Stimulated activated naive CD8-positive, alpha-beta T cell treated with anti-CD3 and anti-CD28 coated beads, Interleukin-15, amount 100 ng/mL, for 72 hours (primary cell): ENCODE results near the gene PTPRN2.

Experiments used
- ATAC-seq: fragments of 150-1000 bp; cut with Tn5 transposase; 2 replicates; pipeline ENCODE4 v1.10.0; 2021; ENCODE audit warnings: mild to moderate bottlenecking, moderate library complexity
- DNase-seq, 2 donors: peaks; one replicate each; pipeline ENCODE4 v3.0.0; 2021 to 2022
- H3K27ac Mint-ChIP-seq, 2 donors: one replicate each; pipeline ENCODE4 v1.8.0; 2022; ENCODE audit warnings: mild to moderate bottlenecking in 2 of 2, mixed read lengths in 2 of 2, moderate library complexity in 2 of 2
- H3K27me3 Mint-ChIP-seq: one replicate; pipeline ENCODE4 v1.8.0; 2022; ENCODE audit warnings: mixed read lengths
- H3K4me1 Mint-ChIP-seq: one replicate; pipeline ENCODE4 v1.8.0; 2022; ENCODE audit warnings: mild to moderate bottlenecking, mixed read lengths
- H3K4me3 Mint-ChIP-seq, 2 donors: one replicate each; pipeline ENCODE4 v1.8.0; 2022; ENCODE audit warnings: mild to moderate bottlenecking in 2 of 2, mixed read lengths in 2 of 2, moderate library complexity in 1 of 2
- H3K9me3 Mint-ChIP-seq, 2 donors: one replicate each; pipeline ENCODE4 v1.8.0; 2022; ENCODE audit warnings: mixed read lengths in 2 of 2

PTPRN2 gene

GRCh38 chr7:158268816-158269535, 318.6 kb downstream of the PTPRN2 start:
- Mint-ChIP-seq H3K9me3 (no peaks in the 10 kb centered on the region), H3K27me3 (no peaks in the 10 kb centered on the region), H3K4me1 (no peaks in the 10 kb centered on the region), H3K27ac (no peak overlapping the region), H3K4me3 (no peak overlapping the region)
- no peak for DNase-seq
- ATAC-seq: no peak

DNA sequence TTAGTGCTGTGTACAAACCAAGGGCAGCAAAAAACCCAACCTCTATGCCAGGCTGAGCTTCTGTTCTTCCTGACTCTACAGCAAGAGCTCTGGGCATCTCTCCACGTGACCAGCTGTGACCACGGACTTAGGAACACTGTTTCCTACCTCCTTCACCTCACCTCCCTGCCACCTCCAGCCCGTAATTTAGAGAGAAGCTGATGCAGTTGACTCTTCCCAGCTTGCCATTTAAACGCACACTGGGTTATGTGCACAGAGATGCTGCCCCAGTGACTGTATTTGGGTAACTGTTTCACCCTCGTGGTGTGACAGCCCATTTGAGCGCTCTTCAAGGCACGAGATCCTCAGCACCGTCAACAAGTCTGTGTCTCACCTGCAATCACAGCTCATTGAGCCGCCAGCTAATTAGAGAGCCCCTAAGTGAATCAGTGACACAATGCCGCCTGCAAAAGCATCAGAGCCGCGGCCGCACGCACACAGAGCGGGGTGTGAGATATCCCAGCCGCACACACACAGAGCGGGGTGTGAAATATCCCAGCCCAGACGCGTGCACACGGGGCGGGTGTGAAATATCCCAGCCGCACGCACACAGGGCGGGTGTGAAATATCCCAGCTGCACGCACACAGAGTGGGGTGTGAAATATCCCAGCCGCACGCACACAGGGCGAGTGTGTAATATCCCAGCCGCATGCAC, 319.7 kb downstream of the PTPRN2 start:
- H3K4me3 Mint-ChIP-seq: no peak overlapping the region
- H3K27me3 Mint-ChIP-seq: no peaks in the 10 kb centered on the region
- ATAC-seq: no peak
- H3K27ac Mint-ChIP-seq: no peak overlapping the region
- no peak for DNase-seq
- no peaks in the 10 kb centered on the region for H3K9me3 Mint-ChIP-seq
- H3K4me1 Mint-ChIP-seq: no peaks in the 10 kb centered on the region

DNA sequence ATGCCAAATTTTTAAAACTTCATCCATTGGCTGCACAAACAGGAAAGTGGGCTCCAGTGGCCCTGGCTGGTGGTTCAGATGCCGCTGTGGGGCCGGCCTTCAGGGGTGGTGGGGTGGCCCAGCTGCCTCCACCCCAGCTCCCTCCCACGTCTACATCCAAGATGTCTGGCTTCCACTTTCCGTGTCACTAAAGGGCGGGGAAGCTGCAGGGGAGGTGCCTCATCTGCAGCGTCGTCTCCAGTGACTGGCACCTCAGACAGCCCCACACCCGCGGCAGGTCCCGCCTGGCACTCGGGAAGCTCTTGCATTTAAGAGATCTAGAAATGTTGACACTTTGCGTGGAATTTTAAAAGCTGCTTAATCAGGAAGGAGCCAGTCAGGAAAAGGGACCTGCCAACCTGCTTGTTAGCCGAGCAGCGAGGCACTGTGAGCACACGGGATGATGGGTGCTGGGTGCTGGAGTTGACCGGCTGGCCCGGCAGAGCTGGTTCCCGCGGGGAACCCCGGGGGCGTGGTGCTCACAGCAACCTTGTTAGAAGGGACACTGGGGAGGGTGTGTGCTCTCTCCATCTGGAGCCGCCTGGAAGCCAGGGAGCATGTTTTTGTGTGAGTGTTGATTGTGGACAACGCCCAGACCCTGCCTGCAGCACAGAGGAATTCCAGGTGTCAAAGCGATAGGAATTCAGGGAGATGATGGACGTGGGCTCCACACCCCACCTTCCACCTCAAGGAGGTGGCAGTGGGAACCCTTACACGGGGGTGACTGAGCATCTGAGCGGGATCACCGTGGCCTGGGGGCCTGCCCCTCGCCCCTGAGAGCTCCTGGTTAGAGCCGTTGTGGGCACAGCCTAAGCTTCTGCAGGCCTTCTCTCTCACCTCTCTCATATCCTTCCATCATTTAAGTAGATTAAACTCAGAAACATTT, 320.5 kb downstream of the PTPRN2 start:
- no peaks in the 10 kb centered on the region for H3K27me3 Mint-ChIP-seq
- no peak overlapping the region for H3K27ac Mint-ChIP-seq
- no peak for ATAC-seq
- H3K9me3 Mint-ChIP-seq: no peaks in the 10 kb centered on the region
- DNase-seq: no peak
- H3K4me1 Mint-ChIP-seq: no peaks in the 10 kb centered on the region
- H3K4me3 Mint-ChIP-seq: no peak overlapping the region

GRCh38 chr7:158266426-158266816, 321.2 kb downstream of the PTPRN2 start:
- DNase-seq (no peak), ATAC-seq (no peak)
- Mint-ChIP-seq H3K4me1 (no peaks in the 10 kb centered on the region), H3K27ac (no peak overlapping the region), H3K27me3 (no peaks in the 10 kb centered on the region), H3K4me3 (no peak overlapping the region), H3K9me3 (no peaks in the 10 kb centered on the region)

DNA sequence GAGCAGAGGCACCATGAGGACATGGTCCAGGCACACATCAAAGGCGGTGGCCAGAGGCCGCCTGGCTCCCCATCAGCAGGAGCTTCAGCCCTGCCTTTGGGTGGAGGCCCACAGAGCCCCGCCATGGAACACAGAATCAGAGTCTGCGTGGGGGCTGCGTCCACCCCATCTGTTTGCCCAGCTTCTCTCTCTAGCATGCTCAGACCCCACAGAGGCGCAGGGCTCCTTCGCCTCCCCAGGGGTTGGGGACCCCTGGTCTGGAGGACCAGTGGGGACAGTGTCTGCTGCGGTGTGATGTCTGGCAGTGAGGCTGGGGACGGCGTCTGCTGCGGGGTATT, 321.9 kb downstream of the PTPRN2 start:
- Mint-ChIP-seq H3K9me3 (no peaks in the 10 kb centered on the region), H3K4me1 (no peaks in the 10 kb centered on the region), H3K27ac (no peak overlapping the region), H3K4me3 (no peak overlapping the region), H3K27me3 (no peaks in the 10 kb centered on the region)
- DNase-seq: no peak
- ATAC-seq: no peak

DNA sequence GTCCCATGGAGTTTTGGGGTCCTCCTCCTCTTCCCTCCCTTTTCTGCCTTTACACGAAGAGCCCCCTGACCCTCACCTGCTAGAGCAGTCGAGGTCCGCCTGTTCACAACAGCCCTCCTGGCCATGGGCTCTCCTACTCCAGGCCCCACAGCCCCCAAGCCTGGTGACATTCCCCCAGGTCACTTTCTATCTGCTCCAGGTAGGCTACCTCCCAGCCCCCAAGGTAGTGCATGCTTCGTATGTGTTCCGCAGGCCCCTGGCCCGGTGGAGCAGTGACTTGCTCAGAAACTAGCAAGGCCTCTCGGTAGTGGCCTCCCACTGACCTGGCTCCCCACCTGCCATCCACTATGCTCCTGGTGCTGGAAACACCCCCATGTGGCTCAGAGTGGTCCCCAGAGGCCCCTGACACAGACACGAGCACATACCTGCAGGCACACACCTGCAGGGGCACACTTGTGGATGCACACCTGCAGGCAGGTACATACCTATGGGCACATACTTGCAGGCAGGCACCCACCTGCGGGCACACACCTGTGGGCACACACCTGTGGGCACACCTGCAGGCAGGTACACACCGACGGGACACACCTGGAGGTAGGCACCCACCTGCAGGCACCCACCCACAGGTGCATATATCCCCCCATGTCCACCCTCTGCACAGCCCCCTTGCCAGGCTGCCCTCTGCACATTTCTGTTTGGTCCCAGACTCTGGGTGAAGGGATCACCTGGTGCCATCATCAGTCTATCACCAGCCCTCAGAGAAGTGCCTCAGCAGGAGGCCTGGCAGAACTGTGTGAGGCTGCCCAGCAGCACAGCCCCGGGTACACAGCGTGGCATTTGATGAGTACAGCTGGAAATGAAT, 322.5 kb downstream of the PTPRN2 start:
- H3K4me3 Mint-ChIP-seq: no peak overlapping the region
- no peak for ATAC-seq
- H3K9me3 Mint-ChIP-seq: no peaks in the 10 kb centered on the region
- H3K27ac Mint-ChIP-seq: no peak overlapping the region
- H3K27me3 Mint-ChIP-seq: no peaks in the 10 kb centered on the region
- no peak for DNase-seq
- no peaks in the 10 kb centered on the region for H3K4me1 Mint-ChIP-seq

GRCh38 chr7:158263964-158264748, 323.5 kb downstream of the PTPRN2 start:
- Mint-ChIP-seq H3K27ac (no peak overlapping the region), H3K4me1 (no peaks in the 10 kb centered on the region), H3K4me3 (no peak overlapping the region), H3K27me3 (no peaks in the 10 kb centered on the region), H3K9me3 (no peaks in the 10 kb centered on the region)
- DNase-seq (no peak), ATAC-seq (no peak)

DNA sequence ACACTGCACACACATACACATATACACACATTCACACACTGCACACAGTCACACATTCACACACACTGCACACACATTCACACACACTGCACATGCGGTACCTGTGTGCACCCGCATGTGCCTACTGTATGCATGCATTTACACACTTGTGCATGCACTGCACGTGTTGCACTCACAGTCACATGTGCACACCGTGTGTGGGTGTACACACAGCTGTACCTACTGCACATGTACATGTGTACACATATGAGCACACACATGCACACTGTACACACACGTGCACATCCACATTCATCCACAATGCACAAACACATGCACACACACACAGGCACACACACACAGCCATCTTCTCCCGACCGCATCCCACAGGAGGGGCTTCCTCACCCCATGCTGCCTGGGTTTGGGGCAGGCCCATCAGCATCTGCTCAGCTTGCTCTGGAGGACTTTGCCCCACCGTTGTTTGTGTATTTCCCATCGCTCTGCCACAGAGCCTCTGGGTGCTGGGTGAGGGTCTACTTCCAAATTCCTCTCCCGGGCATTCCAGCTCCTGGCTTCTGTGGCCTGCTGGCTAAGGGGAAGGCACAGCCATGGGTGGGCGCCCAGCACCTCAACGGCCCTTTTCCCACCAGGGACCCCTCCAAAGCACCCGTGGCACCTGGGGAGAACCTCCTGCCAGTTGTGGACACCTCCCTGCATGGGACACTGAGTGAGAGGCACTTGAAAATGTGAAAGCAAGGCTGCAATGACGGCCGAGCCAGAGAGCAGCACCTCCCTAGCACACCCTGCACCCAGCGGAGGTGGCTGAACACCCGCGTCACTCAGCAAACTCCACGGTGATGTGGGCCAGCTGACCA, 324.3 kb downstream of the PTPRN2 start:
- no peak overlapping the region for H3K27ac Mint-ChIP-seq
- no peaks in the 10 kb centered on the region for H3K9me3 Mint-ChIP-seq
- no peak for ATAC-seq
- H3K27me3 Mint-ChIP-seq: no peaks in the 10 kb centered on the region
- no peaks in the 10 kb centered on the region for H3K4me1 Mint-ChIP-seq
- H3K4me3 Mint-ChIP-seq: no peak overlapping the region
- DNase-seq: no peak

GRCh38 chr7:158262284-158263109, 325.1 kb downstream of the PTPRN2 start:
- Mint-ChIP-seq H3K4me1 (no peaks in the 10 kb centered on the region), H3K27me3 (no peaks in the 10 kb centered on the region), H3K4me3 (no peak overlapping the region), H3K27ac (no peak overlapping the region), H3K9me3 (no peaks in the 10 kb centered on the region)
- DNase-seq (no peak), ATAC-seq (no peak)

GRCh38 chr7:158261362-158262235, 326.0 kb downstream of the PTPRN2 start:
- Mint-ChIP-seq H3K27me3 (no peaks in the 10 kb centered on the region), H3K27ac (no peak overlapping the region), H3K4me1 (no peaks in the 10 kb centered on the region), H3K9me3 (no peaks in the 10 kb centered on the region), H3K4me3 (no peak overlapping the region)
- ATAC-seq (no peak), DNase-seq (no peak)

DNA sequence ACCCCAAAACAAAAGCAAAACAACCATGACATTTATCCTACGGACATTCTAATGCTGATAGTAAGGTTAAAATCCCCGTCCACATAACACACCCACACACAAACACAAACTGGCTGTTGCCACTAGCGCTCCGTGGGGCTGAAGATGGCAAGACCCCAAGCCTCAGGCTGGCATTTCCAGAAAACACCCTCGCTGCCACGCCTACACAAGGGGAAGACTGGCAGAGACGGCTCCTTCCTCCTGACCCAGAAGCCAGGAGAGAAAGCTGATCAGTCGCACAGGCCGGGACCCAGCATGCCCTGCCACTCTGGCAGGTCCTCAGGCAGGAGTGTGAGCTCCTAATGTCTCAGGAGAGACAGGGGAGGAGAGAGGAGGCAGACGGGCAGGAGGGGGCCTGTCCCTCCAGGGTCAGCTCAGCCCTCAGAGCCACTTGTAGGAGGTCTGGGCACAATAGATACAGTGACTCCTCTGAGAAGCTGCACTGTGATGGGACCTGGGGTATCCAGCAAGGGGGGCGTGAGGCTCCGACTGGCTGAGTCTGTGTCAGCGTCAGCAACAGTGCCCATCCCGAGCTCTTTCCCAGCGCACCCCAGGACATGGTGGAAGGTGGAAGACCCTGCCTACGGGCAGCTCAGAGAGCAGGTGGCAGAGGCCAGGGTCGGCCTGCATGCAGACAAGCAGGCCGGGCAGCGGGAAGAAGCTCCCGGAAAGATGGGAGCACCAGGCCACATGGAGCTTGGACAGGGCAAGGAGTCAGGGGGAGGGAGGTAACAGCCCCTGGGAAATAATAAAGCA, 326.9 kb downstream of the PTPRN2 start:
- no peaks in the 10 kb centered on the region for H3K27me3 Mint-ChIP-seq
- H3K4me3 Mint-ChIP-seq: no peak overlapping the region
- no peaks in the 10 kb centered on the region for H3K9me3 Mint-ChIP-seq
- DNase-seq (no peak), ATAC-seq (no peak)
- H3K4me1 Mint-ChIP-seq: no peaks in the 10 kb centered on the region
- no peak overlapping the region for H3K27ac Mint-ChIP-seq
